Stimulated activated CD8-positive, alpha-beta memory T cell treated with anti-CD3 and anti-CD28 coated beads, Interleukin-15, amount 100 ng/mL, for 24 hours (primary cell): ENCODE measurements around the gene XAB2.

Experiments used
- DNase-seq: peaks from one replicate; pipeline ENCODE4 v3.0.0-alpha.2; 2020; ENCODE audit warnings: low read depth

XAB2 gene

DNA sequence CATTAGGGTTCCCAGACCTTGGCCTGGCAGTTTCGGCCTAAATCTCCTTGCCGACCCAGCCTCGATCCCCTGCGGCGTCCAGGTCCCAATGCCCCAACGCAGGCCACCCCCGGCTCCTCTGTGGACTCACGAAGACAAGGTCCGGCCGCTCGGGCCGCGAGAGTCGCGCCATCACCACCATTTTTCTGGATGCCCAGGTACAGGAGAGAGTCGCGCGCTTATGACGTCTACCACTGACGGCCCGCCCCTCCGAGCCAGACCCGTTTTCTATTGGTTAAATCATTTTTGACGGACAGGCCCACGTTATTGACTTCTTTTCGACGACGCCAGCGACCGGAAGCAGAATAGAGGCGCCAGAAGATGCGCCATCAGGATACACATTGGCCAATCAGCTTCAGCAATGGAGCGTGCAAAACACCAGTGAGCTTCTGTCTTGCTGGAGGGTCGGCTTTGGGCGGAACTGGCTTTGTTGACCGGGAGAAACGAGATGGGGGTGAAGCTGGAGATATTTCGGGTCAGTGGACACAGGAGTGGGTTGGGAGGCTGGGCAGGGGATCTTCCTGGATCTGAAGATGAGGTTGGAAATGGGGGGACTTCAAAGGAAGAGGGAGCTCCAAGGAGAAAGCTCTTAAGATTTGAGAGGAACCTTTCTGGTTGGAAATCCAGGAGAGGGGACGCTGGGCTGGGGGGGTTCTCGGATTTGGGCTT lies at the start of gene XAB2, which contains the start of gene PET100:
TSS of gene XAB2 (minus strand) at position 199 of the 708 bp plus-strand sequence. CDS start at position 181, 18 bp downstream.
TSS of gene PET100 (plus strand) at position 447 of the 708 bp plus-strand sequence. CDS start at position 488, 41 bp downstream.
- DNase-seq = peak; percentile 87

DNA sequence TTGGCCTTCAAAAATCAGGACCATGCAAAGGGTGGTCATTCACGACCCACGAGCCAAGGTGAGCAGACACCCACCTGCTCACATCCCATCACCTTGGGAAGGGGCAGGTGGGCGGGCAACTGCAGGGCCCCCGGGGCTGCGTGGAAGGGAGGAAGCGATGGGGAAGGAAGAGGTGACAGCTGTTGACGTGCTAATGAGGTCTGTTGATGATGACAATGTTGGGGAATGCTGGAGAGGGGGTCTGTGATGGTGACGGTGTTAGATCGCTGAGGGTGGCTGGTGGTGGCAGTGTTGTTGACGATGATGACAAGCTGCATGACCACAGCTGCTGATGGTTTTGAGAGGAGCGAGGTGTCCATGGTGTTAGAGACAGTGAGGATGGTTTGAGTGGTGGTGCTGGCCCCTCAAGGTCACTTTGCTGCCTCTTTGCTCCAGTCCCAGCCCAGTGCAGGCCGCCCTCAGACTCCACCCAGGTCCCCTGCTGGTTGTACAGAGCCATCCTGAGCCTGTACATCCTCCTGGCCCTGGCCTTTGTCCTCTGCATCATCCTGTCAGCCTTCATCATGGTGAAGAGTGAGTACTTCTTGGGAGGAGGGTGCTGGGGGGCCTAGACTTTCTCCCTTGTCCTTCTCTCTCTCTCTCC lies 48.4 kb upstream of the XAB2 start:
- DNase-seq = no peak

- no peak for DNase-seq
Measured at GRCh38 chr19:7676854-7677253, 47.5 kb upstream of the XAB2 start, which contains the start of gene MCEMP1. MCEMP1 (plus strand) TSS chr19:7677090; CDS start chr19:7677121, 31 bp downstream.

GRCh38 chr19:7676376-7676775 lies 47.0 kb upstream of the XAB2 start:
- DNase-seq = no peak

- DNase-seq = no peak
Measured at GRCh38 chr19:7674010-7675005, 45.0 kb upstream of the XAB2 start.

- no peak for DNase-seq
Measured at GRCh38 chr19:7672522-7672921, 43.2 kb upstream of the XAB2 start.

- DNase-seq = no peak
Measured at GRCh38 chr19:7670790-7671189, 41.4 kb upstream of the XAB2 start.

- DNase-seq = no peak
Measured at GRCh38 chr19:7670150-7670783, 40.9 kb upstream of the XAB2 start.

GRCh38 chr19:7669641-7670040 lies 40.3 kb upstream of the XAB2 start:
- no peak for DNase-seq

- DNase-seq = no peak
Measured at GRCh38 chr19:7668842-7669241, 39.5 kb upstream of the XAB2 start, which contains the start of gene RETN. RETN (plus strand) TSS chr19:7669049; CDS start chr19:7669327, 278 bp downstream.

DNA sequence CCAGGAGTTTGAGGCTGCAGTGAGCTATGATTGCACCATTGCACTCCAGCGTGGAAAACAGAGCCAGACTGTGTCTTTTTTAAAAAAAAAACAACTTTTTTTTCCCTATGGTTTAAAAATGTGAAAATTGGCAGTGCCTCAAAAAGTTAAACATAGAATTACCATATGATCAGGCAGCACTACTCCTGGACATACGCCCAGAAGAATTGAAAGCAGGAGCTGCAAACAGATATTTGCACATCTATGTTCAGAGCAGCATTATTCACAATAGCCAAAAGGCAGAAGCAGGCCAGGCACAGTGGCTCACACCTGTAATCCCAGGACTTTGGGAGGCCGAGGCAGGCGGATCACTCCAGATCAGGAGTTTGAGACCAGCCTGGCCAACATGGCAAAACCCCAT lies 35.7 kb upstream of the XAB2 start:
- DNase-seq = no peak

GRCh38 chr19:7663706-7664105 lies 34.4 kb upstream of the XAB2 start:
- no peak for DNase-seq

DNA sequence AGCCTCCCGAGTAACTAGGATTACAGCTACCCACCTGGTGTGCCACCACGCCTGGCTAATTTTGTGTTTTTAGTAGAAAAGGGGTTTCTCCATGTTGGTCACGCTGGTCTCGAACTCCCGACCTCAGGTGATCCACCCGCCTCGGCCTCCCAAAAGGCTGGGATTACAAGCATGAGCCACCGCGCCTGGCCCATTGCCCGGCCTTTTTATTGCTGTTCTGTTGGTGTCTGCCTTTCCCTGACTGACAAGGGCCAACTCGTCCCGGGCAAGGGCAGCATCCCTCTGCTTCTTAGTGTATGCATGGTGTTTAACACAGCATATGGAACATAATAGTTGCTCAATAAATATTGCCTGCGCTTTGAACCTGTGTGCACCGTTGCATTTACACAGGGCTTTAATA lies 33.3 kb upstream of the XAB2 start:
- DNase-seq = no peak

DNA sequence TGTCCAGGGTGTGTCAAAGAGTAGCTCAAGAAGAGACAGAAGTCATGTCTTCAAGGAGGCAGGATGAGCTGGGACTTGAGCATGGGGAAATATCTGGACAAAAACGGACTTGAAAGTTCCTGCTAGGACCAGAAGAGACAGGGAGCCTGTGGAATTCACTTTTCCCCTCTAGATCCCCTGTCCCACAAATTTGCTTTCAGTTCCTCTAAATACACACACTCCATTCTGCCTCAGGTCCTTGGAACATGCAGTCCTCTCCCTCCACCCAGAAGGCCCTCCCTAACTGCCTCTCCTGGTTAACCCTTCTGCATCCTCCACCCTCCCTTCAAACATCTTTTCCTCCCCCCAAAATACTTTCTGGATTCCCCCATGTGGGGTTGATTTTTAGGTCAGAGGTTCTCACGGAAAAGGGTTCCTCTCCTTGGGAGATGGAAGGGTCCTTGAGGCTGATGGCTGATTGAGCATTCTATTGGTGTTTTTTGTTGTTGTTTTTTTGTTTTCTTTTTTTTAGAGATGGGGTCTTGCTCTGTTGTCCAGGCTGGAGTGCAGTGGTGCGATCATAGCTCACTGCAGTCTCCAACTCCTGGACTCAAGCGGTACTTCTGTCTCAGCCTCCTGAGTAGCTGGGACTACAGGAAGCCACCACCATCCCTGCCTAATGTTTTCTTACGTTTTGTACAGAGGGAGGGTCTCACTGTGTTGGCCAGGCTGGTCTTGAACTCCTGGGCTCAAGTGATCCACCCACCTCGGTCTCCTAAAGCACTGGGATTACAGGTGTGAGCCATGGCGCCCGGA lies 32.6 kb upstream of the XAB2 start:
- DNase-seq = no peak

GRCh38 chr19:7658219-7658686 lies 28.9 kb upstream of the XAB2 start:
- DNase-seq = no peak

- DNase-seq = no peak
Measured at GRCh38 chr19:7657131-7657751, 27.9 kb upstream of the XAB2 start.

- no peak for DNase-seq
Measured at GRCh38 chr19:7655581-7655980, 26.2 kb upstream of the XAB2 start.

- no peak for DNase-seq
Measured at GRCh38 chr19:7654401-7654800, 25.1 kb upstream of the XAB2 start.

- DNase-seq = peak; percentile 88
Measured at GRCh38 chr19:7652061-7652641, 22.8 kb upstream of the XAB2 start.

GRCh38 chr19:7650148-7650547 lies 20.8 kb upstream of the XAB2 start:
- no peak for DNase-seq
